SH-SY5Y (cell line): ENCODE measurements around the gene SETD5.

ENCODE experiments used
- GATA2 ChIP-seq: IDR thresholded peaks from 2 replicates; pipeline ENCODE4 v1.6.1; 2011; ENCODE audit warnings: mild to moderate bottlenecking, low read depth, low read length
- GATA3 ChIP-seq: IDR thresholded peaks from 2 replicates; pipeline ENCODE4 v1.6.1; 2011; ENCODE audit warnings: low read depth, mild to moderate bottlenecking, low read length, moderate library complexity

DNA sequence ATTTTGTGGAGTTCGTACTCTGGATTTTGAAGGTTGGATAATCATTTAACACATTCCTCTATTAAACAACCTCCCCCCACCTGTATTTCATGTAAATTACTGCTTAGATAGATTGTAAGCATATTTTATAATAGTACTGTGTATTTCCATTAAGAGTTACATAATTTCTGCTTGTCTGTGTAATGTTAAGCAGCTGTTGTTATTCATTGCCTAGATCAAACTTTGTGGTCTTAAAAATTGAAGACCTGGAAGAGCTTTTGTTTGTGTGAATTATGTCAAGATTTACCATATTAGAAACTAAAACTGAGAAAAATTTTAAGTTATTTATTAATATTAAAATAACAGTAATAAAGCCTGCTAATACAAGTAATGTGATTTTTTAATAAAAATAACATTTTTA is 11.1 kb downstream of the SETD5 start:
- TF ChIP-seq GATA2: no peak
- no peak for TF ChIP-seq GATA3
